D721Med (cell line): ENCODE data around the gene CYP27B1.

Experiments used
- DNase-seq: peaks from one replicate; pipeline ENCODE4 v3.0.0; 2011; ENCODE audit warnings: low spot score; ENCODE audit not compliant: insufficient read length
- FAIRE-seq: peaks from 2 replicates; lab custom pipeline; 2011; peaks lifted over from hg19 to GRCh38; lab: Jason Lieb, UNC
- TF ChIP-seq, protein P1 (sequence below): IDR thresholded peaks from 2 replicates; pipeline ENCODE4 v1.5.1; 2012; ENCODE audit warnings: mild to moderate bottlenecking, control low read depth; ENCODE audit not compliant: insufficient read depth; ENCODE audit errors: missing control alignments

The CYP27B1 gene

DNA sequence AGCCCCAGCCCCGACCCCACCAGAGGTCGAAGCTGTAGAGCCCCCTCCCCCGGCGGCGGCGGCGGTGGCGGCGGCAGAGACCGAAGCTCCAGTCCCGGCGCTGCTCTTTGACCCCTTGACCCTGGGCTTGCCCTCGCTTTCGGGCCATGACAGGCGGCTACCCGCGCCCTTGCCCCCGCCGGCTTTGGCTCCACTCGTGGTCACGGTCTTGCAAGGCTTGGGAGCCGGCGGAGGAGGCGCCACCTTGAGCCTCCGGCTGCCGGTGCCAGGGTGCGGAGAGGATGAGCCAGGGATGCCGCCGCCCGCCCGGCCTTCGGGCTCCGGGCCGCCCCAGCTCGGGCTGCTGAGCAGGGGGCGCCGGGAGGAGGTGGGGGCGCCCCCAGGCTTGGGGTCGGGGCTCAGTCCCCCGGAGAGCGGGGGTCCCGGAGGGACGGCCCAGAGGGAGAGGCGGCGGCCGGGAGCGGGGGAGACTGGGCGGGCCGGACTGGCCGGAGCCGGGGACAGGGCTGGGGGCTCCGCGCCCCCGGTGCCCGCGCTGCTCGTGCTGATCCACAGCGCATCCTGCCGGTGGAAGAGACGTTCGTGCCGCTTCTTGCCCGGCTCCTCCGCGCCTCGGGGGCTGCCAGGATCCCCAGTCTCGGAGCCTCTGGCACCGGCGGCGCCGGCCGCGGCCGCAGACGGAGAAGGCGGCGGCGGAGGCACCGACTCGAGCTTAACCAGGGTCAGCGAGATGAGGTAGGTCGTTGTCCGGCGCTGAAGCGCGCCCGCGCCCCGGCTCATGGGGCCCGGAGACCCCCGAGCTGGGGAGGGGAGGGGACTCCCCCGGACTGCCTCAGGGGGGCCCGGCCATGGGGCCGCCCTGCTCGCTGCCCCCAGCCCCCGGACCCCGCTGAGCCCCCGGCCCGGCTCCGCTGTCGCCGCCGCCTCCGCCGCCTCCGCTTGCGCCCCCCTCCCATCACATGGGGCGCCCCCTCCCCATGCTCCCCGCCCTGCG is 29.1 kb downstream of the CYP27B1 start:
- FAIRE-seq (no peak), DNase-seq (no peak)
- TF ChIP-seq, protein P1, sequence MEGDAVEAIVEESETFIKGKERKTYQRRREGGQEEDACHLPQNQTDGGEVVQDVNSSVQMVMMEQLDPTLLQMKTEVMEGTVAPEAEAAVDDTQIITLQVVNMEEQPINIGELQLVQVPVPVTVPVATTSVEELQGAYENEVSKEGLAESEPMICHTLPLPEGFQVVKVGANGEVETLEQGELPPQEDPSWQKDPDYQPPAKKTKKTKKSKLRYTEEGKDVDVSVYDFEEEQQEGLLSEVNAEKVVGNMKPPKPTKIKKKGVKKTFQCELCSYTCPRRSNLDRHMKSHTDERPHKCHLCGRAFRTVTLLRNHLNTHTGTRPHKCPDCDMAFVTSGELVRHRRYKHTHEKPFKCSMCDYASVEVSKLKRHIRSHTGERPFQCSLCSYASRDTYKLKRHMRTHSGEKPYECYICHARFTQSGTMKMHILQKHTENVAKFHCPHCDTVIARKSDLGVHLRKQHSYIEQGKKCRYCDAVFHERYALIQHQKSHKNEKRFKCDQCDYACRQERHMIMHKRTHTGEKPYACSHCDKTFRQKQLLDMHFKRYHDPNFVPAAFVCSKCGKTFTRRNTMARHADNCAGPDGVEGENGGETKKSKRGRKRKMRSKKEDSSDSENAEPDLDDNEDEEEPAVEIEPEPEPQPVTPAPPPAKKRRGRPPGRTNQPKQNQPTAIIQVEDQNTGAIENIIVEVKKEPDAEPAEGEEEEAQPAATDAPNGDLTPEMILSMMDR = peak; percentile 27

DNA sequence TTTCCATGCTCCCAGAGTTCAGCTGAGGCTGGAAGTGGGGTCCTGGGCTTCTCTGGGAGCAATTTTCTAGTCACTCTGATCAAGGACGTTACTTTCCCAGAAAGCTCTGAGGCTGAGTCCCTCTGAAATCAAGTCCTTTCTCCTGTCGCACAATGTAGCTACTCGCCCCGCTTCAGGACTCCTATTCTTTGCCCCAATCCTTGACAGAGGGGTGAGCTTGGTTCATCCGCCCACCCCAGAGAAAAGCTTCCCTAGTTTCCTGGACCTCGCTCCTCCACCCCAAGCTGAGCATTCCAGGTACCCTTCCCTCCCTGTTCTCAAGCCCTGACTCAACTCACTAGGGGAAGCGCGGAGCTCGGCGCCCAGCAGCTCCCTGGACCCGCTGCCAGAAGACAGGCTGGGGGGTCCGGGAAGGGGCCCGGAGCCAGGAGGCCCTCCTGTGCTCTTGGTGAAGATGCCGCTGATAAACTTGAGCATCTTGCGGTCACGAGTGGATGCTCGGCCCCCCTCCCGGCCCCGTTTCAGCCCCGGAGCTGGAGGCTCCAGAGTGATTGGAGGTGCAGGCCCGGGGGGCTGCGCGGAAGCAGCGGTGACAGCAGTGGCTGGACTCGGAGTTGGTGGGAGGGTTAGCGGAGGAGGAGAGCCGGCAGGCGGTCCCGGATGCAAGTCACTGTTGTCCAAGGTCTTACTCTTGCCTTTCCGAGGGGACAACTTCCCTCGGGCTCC is 30.0 kb downstream of the CYP27B1 start:
- TF ChIP-seq, protein P1 = no peak
- FAIRE-seq = no peak
- no peak for DNase-seq

DNA sequence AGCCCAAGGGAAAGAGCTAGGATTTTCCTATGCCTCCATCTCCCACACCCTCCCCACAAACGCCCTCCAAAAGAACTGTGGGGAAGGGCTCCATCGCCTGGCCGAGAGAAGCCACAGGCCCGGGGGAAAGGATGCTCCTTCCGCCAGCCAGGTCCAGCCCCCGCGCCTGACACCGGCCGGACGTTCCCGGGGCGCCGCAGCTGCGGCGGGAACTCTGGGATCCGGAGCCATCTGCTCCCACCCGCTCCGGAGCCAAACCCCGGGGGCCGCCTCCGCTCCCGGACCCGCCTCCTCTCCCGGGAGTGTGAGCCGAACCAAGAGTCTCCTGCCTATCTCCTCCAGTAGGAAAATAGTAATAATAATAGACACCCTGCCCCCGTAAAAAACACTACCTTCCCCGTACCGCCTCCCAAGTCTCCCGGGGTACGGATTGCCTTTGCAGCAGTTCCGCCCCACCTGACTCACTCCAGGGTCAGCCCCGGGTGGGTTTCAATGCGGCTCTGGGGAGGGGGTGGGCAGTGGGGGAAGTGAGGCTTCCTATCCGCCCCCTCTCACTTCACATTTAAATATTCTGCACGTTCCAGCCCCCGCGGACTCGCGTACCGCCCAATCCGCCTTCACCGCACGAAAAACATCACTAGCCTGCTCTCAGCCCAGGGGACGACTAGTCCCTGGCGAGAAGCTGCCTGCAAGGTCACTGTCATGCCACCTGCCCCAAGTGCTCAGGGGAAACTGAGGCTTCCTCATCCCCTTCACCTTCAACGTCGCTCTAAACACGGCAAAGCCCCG is 30.7 kb downstream of the CYP27B1 start:
- FAIRE-seq = no peak
- TF ChIP-seq, protein P1 = peak; percentile 24
- no peak for DNase-seq

DNA sequence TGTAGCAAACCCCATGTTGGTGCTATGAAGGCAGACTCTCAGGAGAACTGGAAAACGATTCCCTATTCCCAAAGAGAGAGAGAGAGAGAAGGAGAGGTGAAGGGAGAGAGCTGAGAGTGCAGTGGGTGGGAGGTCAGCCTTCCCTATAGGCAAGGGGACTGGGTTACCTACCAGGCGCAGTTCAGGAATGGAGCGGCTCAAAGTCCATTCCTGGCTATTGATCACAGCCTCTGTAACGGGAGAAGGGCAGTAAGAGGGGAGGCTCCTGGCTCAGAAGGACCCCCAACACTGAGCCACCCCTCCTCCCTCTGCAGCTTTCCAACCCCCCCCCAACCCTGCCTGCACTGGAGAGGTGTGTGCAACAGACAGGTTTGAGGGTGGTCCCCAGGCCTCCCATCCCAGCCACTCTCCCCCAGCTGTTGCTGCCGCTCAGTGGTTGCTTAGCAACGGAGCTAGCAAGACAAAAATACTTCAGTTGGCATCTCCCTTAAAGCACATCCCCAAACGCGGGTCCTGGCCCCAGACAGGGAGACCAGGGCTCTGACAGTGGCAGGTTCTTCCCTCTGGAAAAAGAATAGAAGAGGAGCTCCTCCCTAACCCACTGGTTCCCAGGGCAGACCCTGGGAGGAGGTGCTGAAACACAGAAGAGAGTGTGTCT is 31.6 kb downstream of the CYP27B1 start:
- DNase-seq (no peak), FAIRE-seq (no peak)
- TF ChIP-seq, protein P1 = no peak

DNA sequence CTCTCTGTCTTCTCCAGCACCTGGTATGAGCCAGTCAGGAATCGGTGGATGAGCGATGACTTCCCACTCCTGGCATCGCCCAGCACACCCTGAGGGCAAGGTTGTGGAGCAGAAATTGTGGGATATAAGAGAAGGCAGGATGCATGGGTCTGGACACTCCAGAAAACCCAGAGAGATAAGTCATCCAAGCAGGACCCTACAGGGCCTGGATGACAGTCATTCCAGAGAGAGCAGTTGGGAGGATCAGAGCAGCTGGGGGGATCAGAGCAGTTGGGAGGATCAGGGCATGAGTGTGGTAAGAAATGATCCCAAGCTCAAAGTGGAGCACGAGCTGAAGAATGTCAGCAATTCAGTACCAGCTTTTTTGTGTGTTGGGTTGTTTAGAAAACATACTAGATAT is 32.3 kb downstream of the CYP27B1 start:
- TF ChIP-seq, protein P1 = no peak
- no peak for FAIRE-seq
- DNase-seq = no peak

DNA sequence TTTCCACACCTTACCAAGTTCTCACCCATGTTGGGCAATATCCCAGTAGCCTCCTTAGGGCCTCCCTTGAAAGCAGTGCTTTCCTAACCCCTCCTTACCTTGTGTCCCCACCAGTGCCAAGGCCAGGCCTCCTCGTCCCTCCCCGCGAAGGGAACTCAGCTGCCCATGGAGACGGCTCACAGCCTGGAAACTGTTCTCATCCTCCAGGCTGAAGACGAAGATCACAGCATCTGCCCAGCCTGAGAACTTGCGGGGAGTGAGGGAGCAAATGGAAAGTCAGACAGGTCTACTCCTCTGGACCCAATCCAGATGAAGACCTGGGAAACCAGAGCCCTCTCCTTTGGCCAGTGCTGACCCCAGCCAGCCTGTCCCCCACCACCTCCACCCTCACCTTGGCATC is 33.0 kb downstream of the CYP27B1 start:
- TF ChIP-seq, protein P1 = no peak
- DNase-seq (no peak), FAIRE-seq (no peak)
